GM23338 (cell line): Measurements from ENCODE around the gene CRHR1. TPM values are rescaled to one million over a fixed set of nuclear protein-coding genes. Genes with fewer than 3 reads are reported as not detected.

Experiments used
- ATAC-seq: fragments of 200-7000 bp; cut with Tn5 transposase; 3 replicates; pipeline ENCODE4 v1.9.1; 2020
- DNase-seq: peaks from one replicate; pipeline ENCODE4 v3.0.0-alpha.2; 2015; ENCODE audit warnings: low spot score
- H2AFZ ChIP-seq: fragments of 200-600 bp; sonication (generic); 2 replicates; pipeline ENCODE4 v1.8.0; 2016; ENCODE audit warnings: antibody characterized with exemption, mild to moderate bottlenecking, moderate library complexity
- H3F3A ChIP-seq: fragments of 200-600 bp; sonication (generic); replicated peaks from 2 replicates; pipeline ENCODE4 v1.8.0; 2017; ENCODE audit warnings: antibody characterized with exemption, mixed run types, low read depth
- H3K27ac ChIP-seq: fragments of 200-600 bp; sonication (generic); 2 replicates; pipeline ENCODE4 v1.6.1; 2016; ENCODE audit warnings: low read depth
- H3K27me3 ChIP-seq: fragments of 200-600 bp; sonication (generic); 2 replicates; pipeline ENCODE4 v1.8.0; 2016; ENCODE audit warnings: mild to moderate bottlenecking, mixed run types, moderate library complexity; ENCODE audit not compliant: insufficient read depth
- H3K36me3 ChIP-seq: fragments of 200-600 bp; sonication (generic); 2 replicates; pipeline ENCODE4 v1.8.0; 2016; ENCODE audit warnings: mild to moderate bottlenecking; ENCODE audit not compliant: insufficient read depth
- H3K4me1 ChIP-seq: fragments of 200-600 bp; sonication (generic); 2 replicates; pipeline ENCODE4 v1.8.0; 2016; ENCODE audit warnings: mild to moderate bottlenecking, moderate library complexity; ENCODE audit not compliant: insufficient read depth
- H3K4me2 ChIP-seq: fragments of 200-600 bp; sonication (generic); 2 replicates; pipeline ENCODE4 v1.7.1; 2017; ENCODE audit warnings: mixed run types
- H3K4me3 ChIP-seq: fragments of 200-600 bp; sonication (generic); 2 replicates; pipeline ENCODE4 v1.6.1; 2016; ENCODE audit warnings: mixed run types
- H3K79me2 ChIP-seq: fragments of 200-600 bp; sonication (generic); replicated peaks from 2 replicates; pipeline ENCODE4 v1.8.0; 2017; ENCODE audit warnings: mild to moderate bottlenecking; ENCODE audit not compliant: insufficient read depth
- H3K9me2 ChIP-seq: fragments of 200-600 bp; sonication (generic); 2 replicates; pipeline ENCODE4 v1.8.0; 2017; ENCODE audit not compliant: insufficient read depth
- H4K20me1 ChIP-seq: fragments of 200-600 bp; sonication (generic); replicated peaks from 2 replicates; pipeline ENCODE4 v1.8.0; 2017; ENCODE audit warnings: mild to moderate bottlenecking; ENCODE audit not compliant: insufficient read depth
- H3K27ac Mint-ChIP-seq: 2 replicates; pipeline ENCODE4 v1.8.0; 2020; ENCODE audit warnings: inconsistent platforms, mild to moderate bottlenecking, moderate library complexity, mixed read lengths
- H3K27me3 Mint-ChIP-seq: 3 replicates; pipeline ENCODE4 v1.8.0; 2022; ENCODE audit warnings: low read depth, mild to moderate bottlenecking, moderate library complexity, mixed read lengths, inconsistent platforms; ENCODE audit not compliant: insufficient read depth, poor library complexity
- H3K36me3 Mint-ChIP-seq: 3 replicates; pipeline ENCODE4 v1.8.0; 2021; ENCODE audit warnings: low read depth, mild to moderate bottlenecking, inconsistent platforms, moderate library complexity, mixed read lengths
- H3K4me1 Mint-ChIP-seq: 3 replicates; pipeline ENCODE4 v1.8.0; 2020; ENCODE audit warnings: mild to moderate bottlenecking, inconsistent platforms, mixed read lengths
- H3K4me3 Mint-ChIP-seq: 3 replicates; pipeline ENCODE4 v1.8.0; 2021; ENCODE audit warnings: moderate library complexity, mild to moderate bottlenecking, inconsistent platforms, mixed read lengths
- H3K9me3 Mint-ChIP-seq: 3 replicates; pipeline ENCODE4 v1.8.0; 2020; ENCODE audit warnings: moderate library complexity, mild to moderate bottlenecking, inconsistent platforms, mixed read lengths
- CREB1 ChIP-seq: fragments of 250-450 bp; sonication (Bioruptor Pico); IDR thresholded peaks from 2 replicates; pipeline ENCODE4 v1.5.0; 2020; ENCODE audit warnings: low read depth, mild to moderate bottlenecking, moderate library complexity
- EZH2 ChIP-seq: fragments of 200-600 bp; sonication (generic); IDR thresholded peaks from one replicate; pipeline ENCODE4 v1.8.0; 2017; ENCODE audit warnings: antibody characterized with exemption, mild to moderate bottlenecking, low read depth; ENCODE audit not compliant: unreplicated experiment
- EZH2phosphoT487 ChIP-seq: fragments of 200-600 bp; sonication (generic); IDR thresholded peaks from one replicate; pipeline ENCODE4 v1.8.1; 2018; ENCODE audit warnings: antibody characterized with exemption; ENCODE audit not compliant: unreplicated experiment
- JUNB ChIP-seq: IDR thresholded peaks from one replicate; pipeline ENCODE4 v1.6.1; 2016; ENCODE audit warnings: antibody characterized with exemption; ENCODE audit not compliant: unreplicated experiment
- NANOG ChIP-seq: IDR thresholded peaks from 2 replicates; pipeline ENCODE4 v1.6.1; 2016; ENCODE audit warnings: antibody characterized with exemption, borderline replicate concordance
- POLR2AphosphoS5 ChIP-seq: IDR thresholded peaks from 2 replicates; pipeline ENCODE4 v1.6.1; 2016; ENCODE audit warnings: antibody characterized with exemption, low read depth
- ZNF331 ChIP-seq: fragments of 250-450 bp; sonication (Bioruptor Pico); IDR thresholded peaks from 2 replicates; pipeline ENCODE4 v1.5.0; 2020; ENCODE audit warnings: low read depth, mild to moderate bottlenecking, moderate library complexity
- polyA plus RNA-seq: library from polyadenylated mRNA; unstranded; fragments of >200 nt; fragmentation: Nextera tagmentation; extraction: Ambion mirVana; gene quantifications from 2 replicates; pipeline ENCODE4 v1.2.1, GENCODE V29; 2016
- total RNA-seq: library from RNA; depleted of rRNA; stranded (reverse); fragments of >200 nt; shearing (Covaris generic); gene quantifications from 2 replicates; pipeline ENCODE4 v1.2.3, GENCODE V29; 2014
- TF ChIP-seq, protein P1 (sequence below), 2 experiments: fragments of 200-600 bp in 1 of 2; sonication (generic) in 1 of 2; conservative IDR thresholded peaks; 2 replicates each; pipeline versions ENCODE4 v1.5.1 to v1.6.1; 2016 to 2017; ENCODE audit warnings: antibody characterized with exemption in 2 of 2, low read depth in 2 of 2, mild to moderate bottlenecking in 2 of 2, moderate library complexity in 1 of 2
- TF ChIP-seq, protein P2 (sequence below): IDR thresholded peaks from 2 replicates; pipeline ENCODE4 v1.6.1; 2016; ENCODE audit warnings: antibody characterized with exemption
- TF ChIP-seq, protein P3 (sequence below): fragments of 250-450 bp; sonication (Bioruptor Pico); IDR thresholded peaks from 2 replicates; pipeline ENCODE4 v1.5.0; 2020; ENCODE audit warnings: mild to moderate bottlenecking, moderate library complexity
- TF ChIP-seq, protein P4 (sequence below): IDR thresholded peaks from one replicate; pipeline ENCODE4 v1.6.1; 2018; ENCODE audit warnings: antibody characterized with exemption; ENCODE audit not compliant: unreplicated experiment

Gene CRHR1
- total and polyA plus RNA-seq, 2 experiments from 2014 or later, result 0.19 to 0.76 TPM

DNA sequence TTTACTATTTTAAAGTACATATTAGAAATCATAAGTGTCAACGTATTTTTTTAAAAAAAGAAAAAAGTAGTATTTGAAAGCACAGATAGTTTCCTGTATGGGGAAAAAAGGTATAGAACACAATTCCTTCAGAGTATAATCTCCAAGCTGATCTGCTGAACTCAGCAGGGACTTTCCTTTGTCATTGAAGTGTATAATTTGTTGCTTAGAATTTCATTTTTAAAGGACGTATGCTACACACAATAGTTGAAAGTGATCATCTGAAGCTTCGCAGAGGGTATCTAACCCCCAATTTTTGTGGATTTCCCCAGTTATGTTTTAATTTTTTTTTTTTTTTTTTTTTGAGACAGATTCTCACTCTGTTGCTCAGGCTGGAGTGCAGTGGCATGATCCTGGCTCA, 90.0 kb downstream of the CRHR1 start:
- Histone ChIP-seq H3K9me2 (no peaks in the 10 kb centered on the region), H4K20me1 (no peaks in the 10 kb centered on the region), H3K27ac (no peak overlapping the region), H3F3A (no peaks in the 10 kb centered on the region), H3K36me3 (no peaks in the 10 kb centered on the region), H3K4me2 (no peak overlapping the region), H3K79me2 (no peaks in the 10 kb centered on the region), H3K4me3 (no peak overlapping the region), H3K27me3 (no peaks in the 10 kb centered on the region), H2AFZ (no peak overlapping the region), H3K4me1 (no peaks in the 10 kb centered on the region)
- DNase-seq, result no peak
- Mint-ChIP-seq H3K27ac (no peak overlapping the region), H3K27me3 (peaks cover 4% of the 10 kb centered on the region), H3K4me1 (peaks cover 5% of the 10 kb centered on the region; the same call in 2 of the 3 replicates), H3K36me3 (no peaks in the 10 kb centered on the region), H3K4me3 (no peak overlapping the region), H3K9me3 (no peaks in the 10 kb centered on the region)
- ATAC-seq, result no peak
- TF ChIP-seq EZH2phosphoT487 (no peak), ZNF331 (CRISPR knock-in tag) (no peak), CREB1 (CRISPR knock-in tag) (no peak), JUNB (no peak), EZH2 (no peak), POLR2AphosphoS5 (no peak), NANOG (no peak)
- TF ChIP-seq, protein P1, sequence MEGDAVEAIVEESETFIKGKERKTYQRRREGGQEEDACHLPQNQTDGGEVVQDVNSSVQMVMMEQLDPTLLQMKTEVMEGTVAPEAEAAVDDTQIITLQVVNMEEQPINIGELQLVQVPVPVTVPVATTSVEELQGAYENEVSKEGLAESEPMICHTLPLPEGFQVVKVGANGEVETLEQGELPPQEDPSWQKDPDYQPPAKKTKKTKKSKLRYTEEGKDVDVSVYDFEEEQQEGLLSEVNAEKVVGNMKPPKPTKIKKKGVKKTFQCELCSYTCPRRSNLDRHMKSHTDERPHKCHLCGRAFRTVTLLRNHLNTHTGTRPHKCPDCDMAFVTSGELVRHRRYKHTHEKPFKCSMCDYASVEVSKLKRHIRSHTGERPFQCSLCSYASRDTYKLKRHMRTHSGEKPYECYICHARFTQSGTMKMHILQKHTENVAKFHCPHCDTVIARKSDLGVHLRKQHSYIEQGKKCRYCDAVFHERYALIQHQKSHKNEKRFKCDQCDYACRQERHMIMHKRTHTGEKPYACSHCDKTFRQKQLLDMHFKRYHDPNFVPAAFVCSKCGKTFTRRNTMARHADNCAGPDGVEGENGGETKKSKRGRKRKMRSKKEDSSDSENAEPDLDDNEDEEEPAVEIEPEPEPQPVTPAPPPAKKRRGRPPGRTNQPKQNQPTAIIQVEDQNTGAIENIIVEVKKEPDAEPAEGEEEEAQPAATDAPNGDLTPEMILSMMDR (conservative IDR thresholded peaks at IDR 0.05; ENCODE audit: low read depth in 2 of 2), result no peak
- TF ChIP-seq, protein P2, sequence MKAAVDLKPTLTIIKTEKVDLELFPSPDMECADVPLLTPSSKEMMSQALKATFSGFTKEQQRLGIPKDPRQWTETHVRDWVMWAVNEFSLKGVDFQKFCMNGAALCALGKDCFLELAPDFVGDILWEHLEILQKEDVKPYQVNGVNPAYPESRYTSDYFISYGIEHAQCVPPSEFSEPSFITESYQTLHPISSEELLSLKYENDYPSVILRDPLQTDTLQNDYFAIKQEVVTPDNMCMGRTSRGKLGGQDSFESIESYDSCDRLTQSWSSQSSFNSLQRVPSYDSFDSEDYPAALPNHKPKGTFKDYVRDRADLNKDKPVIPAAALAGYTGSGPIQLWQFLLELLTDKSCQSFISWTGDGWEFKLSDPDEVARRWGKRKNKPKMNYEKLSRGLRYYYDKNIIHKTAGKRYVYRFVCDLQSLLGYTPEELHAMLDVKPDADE, result no peak
- TF ChIP-seq, protein P3, sequence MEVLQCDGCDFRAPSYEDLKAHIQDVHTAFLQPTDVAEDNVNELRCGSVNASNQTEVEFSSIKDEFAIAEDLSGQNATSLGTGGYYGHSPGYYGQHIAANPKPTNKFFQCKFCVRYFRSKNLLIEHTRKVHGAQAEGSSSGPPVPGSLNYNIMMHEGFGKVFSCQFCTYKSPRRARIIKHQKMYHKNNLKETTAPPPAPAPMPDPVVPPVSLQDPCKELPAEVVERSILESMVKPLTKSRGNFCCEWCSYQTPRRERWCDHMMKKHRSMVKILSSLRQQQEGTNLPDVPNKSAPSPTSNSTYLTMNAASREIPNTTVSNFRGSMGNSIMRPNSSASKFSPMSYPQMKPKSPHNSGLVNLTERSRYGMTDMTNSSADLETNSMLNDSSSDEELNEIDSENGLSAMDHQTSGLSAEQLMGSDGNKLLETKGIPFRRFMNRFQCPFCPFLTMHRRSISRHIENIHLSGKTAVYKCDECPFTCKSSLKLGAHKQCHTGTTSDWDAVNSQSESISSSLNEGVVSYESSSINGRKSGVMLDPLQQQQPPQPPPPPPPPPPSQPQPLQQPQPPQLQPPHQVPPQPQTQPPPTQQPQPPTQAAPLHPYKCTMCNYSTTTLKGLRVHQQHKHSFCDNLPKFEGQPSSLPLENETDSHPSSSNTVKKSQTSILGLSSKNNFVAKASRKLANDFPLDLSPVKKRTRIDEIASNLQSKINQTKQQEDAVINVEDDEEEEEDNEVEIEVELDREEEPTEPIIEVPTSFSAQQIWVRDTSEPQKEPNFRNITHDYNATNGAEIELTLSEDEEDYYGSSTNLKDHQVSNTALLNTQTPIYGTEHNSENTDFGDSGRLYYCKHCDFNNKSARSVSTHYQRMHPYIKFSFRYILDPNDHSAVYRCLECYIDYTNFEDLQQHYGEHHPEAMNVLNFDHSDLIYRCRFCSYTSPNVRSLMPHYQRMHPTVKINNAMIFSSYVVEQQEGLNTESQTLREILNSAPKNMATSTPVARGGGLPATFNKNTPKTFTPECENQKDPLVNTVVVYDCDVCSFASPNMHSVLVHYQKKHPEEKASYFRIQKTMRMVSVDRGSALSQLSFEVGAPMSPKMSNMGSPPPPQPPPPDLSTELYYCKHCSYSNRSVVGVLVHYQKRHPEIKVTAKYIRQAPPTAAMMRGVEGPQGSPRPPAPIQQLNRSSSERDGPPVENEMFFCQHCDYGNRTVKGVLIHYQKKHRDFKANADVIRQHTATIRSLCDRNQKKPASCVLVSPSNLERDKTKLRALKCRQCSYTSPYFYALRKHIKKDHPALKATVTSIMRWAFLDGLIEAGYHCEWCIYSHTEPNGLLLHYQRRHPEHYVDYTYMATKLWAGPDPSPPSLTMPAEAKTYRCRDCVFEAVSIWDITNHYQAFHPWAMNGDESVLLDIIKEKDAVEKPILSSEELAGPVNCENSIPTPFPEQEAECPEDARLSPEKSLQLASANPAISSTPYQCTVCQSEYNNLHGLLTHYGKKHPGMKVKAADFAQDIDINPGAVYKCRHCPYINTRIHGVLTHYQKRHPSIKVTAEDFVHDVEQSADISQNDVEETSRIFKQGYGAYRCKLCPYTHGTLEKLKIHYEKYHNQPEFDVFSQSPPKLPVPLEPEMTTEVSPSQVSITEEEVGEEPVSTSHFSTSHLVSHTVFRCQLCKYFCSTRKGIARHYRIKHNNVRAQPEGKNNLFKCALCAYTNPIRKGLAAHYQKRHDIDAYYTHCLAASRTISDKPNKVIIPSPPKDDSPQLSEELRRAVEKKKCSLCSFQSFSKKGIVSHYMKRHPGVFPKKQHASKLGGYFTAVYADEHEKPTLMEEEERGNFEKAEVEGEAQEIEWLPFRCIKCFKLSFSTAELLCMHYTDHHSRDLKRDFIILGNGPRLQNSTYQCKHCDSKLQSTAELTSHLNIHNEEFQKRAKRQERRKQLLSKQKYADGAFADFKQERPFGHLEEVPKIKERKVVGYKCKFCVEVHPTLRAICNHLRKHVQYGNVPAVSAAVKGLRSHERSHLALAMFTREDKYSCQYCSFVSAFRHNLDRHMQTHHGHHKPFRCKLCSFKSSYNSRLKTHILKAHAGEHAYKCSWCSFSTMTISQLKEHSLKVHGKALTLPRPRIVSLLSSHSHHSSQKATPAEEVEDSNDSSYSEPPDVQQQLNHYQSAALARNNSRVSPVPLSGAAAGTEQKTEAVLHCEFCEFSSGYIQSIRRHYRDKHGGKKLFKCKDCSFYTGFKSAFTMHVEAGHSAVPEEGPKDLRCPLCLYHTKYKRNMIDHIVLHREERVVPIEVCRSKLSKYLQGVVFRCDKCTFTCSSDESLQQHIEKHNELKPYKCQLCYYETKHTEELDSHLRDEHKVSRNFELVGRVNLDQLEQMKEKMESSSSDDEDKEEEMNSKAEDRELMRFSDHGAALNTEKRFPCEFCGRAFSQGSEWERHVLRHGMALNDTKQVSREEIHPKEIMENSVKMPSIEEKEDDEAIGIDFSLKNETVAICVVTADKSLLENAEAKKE, result no peak
- TF ChIP-seq, protein P4, sequence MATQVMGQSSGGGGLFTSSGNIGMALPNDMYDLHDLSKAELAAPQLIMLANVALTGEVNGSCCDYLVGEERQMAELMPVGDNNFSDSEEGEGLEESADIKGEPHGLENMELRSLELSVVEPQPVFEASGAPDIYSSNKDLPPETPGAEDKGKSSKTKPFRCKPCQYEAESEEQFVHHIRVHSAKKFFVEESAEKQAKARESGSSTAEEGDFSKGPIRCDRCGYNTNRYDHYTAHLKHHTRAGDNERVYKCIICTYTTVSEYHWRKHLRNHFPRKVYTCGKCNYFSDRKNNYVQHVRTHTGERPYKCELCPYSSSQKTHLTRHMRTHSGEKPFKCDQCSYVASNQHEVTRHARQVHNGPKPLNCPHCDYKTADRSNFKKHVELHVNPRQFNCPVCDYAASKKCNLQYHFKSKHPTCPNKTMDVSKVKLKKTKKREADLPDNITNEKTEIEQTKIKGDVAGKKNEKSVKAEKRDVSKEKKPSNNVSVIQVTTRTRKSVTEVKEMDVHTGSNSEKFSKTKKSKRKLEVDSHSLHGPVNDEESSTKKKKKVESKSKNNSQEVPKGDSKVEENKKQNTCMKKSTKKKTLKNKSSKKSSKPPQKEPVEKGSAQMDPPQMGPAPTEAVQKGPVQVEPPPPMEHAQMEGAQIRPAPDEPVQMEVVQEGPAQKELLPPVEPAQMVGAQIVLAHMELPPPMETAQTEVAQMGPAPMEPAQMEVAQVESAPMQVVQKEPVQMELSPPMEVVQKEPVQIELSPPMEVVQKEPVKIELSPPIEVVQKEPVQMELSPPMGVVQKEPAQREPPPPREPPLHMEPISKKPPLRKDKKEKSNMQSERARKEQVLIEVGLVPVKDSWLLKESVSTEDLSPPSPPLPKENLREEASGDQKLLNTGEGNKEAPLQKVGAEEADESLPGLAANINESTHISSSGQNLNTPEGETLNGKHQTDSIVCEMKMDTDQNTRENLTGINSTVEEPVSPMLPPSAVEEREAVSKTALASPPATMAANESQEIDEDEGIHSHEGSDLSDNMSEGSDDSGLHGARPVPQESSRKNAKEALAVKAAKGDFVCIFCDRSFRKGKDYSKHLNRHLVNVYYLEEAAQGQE, result no peak
